ENCODE results near the gene SUCLG2.

GRCh38 chr3:67415511-67415910 is 238.9 kb downstream of the SUCLG2 start:
- TF ChIP-seq, protein P1, sequence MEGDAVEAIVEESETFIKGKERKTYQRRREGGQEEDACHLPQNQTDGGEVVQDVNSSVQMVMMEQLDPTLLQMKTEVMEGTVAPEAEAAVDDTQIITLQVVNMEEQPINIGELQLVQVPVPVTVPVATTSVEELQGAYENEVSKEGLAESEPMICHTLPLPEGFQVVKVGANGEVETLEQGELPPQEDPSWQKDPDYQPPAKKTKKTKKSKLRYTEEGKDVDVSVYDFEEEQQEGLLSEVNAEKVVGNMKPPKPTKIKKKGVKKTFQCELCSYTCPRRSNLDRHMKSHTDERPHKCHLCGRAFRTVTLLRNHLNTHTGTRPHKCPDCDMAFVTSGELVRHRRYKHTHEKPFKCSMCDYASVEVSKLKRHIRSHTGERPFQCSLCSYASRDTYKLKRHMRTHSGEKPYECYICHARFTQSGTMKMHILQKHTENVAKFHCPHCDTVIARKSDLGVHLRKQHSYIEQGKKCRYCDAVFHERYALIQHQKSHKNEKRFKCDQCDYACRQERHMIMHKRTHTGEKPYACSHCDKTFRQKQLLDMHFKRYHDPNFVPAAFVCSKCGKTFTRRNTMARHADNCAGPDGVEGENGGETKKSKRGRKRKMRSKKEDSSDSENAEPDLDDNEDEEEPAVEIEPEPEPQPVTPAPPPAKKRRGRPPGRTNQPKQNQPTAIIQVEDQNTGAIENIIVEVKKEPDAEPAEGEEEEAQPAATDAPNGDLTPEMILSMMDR (conservative IDR thresholded peaks at IDR 0.05 in 1 of 2, IDR thresholded peaks at IDR 0.05 in 1 of 2; ENCODE audit: extremely low read depth in 1 of 2, insufficient read depth in 1 of 2, low read depth in 1 of 2, low read length in 2 of 2): no peak
- TF ChIP-seq EZH2 (IDR thresholded peaks at IDR 0.05; ENCODE audit: borderline replicate concordance, low read length): no peak
